Tongue (tissue), 2 donors: ENCODE measurements around the gene KHDC1. TPM values are rescaled to one million over a fixed set of nuclear protein-coding genes. Genes with fewer than 3 reads are reported as not detected.
"Not testable (repeated sequence)": the region's sequence is repeated elsewhere in the genome, so short reads cannot be mapped to it uniquely, and the experiment has no call there.

Experiments used
- DNase-seq: peaks from one replicate; pipeline ENCODE4 v3.0.0-alpha.2; 2015
- total RNA-seq: library from RNA; depleted of rRNA; stranded (reverse); fragments of >200 nt; gene quantifications from one replicate; pipeline ENCODE4 v1.2.3, GENCODE V29; 2014

Gene KHDC1
- total RNA-seq, 1 donor from 2014 or later: 3.2 TPM

GRCh38 chr6:73248192-73248903 is 14.6 kb downstream of the KHDC1 start:
- no peak for DNase-seq

- DNase-seq: no peak
Observed at GRCh38 chr6:73242001-73242400, 21.0 kb downstream of the KHDC1 start.

- no peak for DNase-seq
Observed at GRCh38 chr6:73240730-73241129, 22.3 kb downstream of the KHDC1 start.

GRCh38 chr6:73236144-73236750 is 26.7 kb downstream of the KHDC1 start:
- no peak for DNase-seq

GRCh38 chr6:73234733-73235132 is 28.3 kb downstream of the KHDC1 start:
- DNase-seq: no peak

GRCh38 chr6:73233971-73234370 is 29.0 kb downstream of the KHDC1 start:
- not testable (repeated sequence) for DNase-seq

GRCh38 chr6:73233048-73233447 is 29.9 kb downstream of the KHDC1 start:
- DNase-seq: no peak

- DNase-seq: no peak
Observed at GRCh38 chr6:73231986-73232391, 31.0 kb downstream of the KHDC1 start.

- DNase-seq: no peak
Observed at GRCh38 chr6:73227606-73228255, 35.3 kb downstream of the KHDC1 start.

- no peak for DNase-seq
Observed at GRCh38 chr6:73225396-73225795, 37.6 kb downstream of the KHDC1 start, which contains the start of gene KHDC1L. TSS of gene KHDC1L (minus strand) at chr6:73225496. CDS start at chr6:73225408, 88 bp downstream.

GRCh38 chr6:73216859-73217258 is 46.1 kb downstream of the KHDC1 start:
- DNase-seq: no peak

- no peak for DNase-seq
Observed at GRCh38 chr6:73209117-73209516, 53.9 kb downstream of the KHDC1 start.

GRCh38 chr6:73207221-73207837 is 55.7 kb downstream of the KHDC1 start:
- DNase-seq: no peak

- DNase-seq: no peak
Observed at GRCh38 chr6:73204252-73204651, 58.7 kb downstream of the KHDC1 start.

- no peak for DNase-seq
Observed at GRCh38 chr6:73203098-73203497, 59.9 kb downstream of the KHDC1 start.

- DNase-seq: no peak
Observed at GRCh38 chr6:73200735-73201134, 62.3 kb downstream of the KHDC1 start.

- no peak for DNase-seq
Observed at GRCh38 chr6:73200247-73200646, 62.7 kb downstream of the KHDC1 start.

- DNase-seq: no peak
Observed at GRCh38 chr6:73194744-73195143, 68.3 kb downstream of the KHDC1 start.

GRCh38 chr6:73193302-73193701 is 69.7 kb downstream of the KHDC1 start:
- DNase-seq: not testable (repeated sequence)
